H9 (cell line): ENCODE measurements around the gene KCNG2. TPM values are rescaled to one million over a fixed set of nuclear protein-coding genes. Genes with fewer than 3 reads are reported as not detected.

Source experiments
- DNase-seq: peaks from one replicate; pipeline ENCODE4 v3.0.0-alpha.2; 2017
- H2AFZ ChIP-seq: one replicate; pipeline ENCODE4 v1.6.1; 2013; ENCODE audit warnings: mild to moderate bottlenecking, low read length, control low read depth, moderate library complexity
- H2AK5ac ChIP-seq: 2 replicates; pipeline ENCODE4 v1.6.1; 2013; ENCODE audit warnings: low read length, control low read depth, mixed read lengths; ENCODE audit not compliant: insufficient read length
- H2BK120ac ChIP-seq: one replicate; pipeline ENCODE4 v1.6.1; 2013; ENCODE audit warnings: low read depth, mild to moderate bottlenecking, low read length, control low read depth, inconsistent platforms; ENCODE audit not compliant: poor library complexity, severe bottlenecking
- H2BK12ac ChIP-seq: 2 replicates; pipeline ENCODE4 v1.6.1; 2013; ENCODE audit warnings: low read length, control low read depth, mixed read lengths, low read depth; ENCODE audit not compliant: insufficient read length
- H2BK15ac ChIP-seq: 2 replicates; pipeline ENCODE4 v1.6.1; 2013; ENCODE audit warnings: low read depth, low read length, control low read depth
- H2BK20ac ChIP-seq: one replicate; pipeline ENCODE4 v1.6.1; 2013; ENCODE audit warnings: low read depth, mild to moderate bottlenecking, low read length, control low read depth, inconsistent platforms; ENCODE audit not compliant: poor library complexity, severe bottlenecking
- H2BK5ac ChIP-seq: 2 replicates; pipeline ENCODE4 v1.6.1; 2013; ENCODE audit warnings: low read length, control low read depth, mixed read lengths; ENCODE audit not compliant: insufficient read length
- H3K14ac ChIP-seq: 2 replicates; pipeline ENCODE4 v1.6.1; 2013; ENCODE audit warnings: low read length, control low read depth; ENCODE audit not compliant: insufficient read depth
- H3K18ac ChIP-seq: 2 replicates; pipeline ENCODE4 v1.6.1; 2013; ENCODE audit warnings: low read depth, mild to moderate bottlenecking, mixed read lengths, low read length, control low read depth; ENCODE audit not compliant: insufficient read length
- H3K23ac ChIP-seq: 2 replicates; pipeline ENCODE4 v1.6.1; 2013; ENCODE audit warnings: low read length, control low read depth, mixed read lengths, low read depth; ENCODE audit not compliant: insufficient read length
- H3K23me2 ChIP-seq: 2 replicates; pipeline ENCODE4 v1.6.1; 2013; ENCODE audit warnings: low read depth, mild to moderate bottlenecking, mixed read lengths, low read length, control low read depth; ENCODE audit not compliant: insufficient read length, poor library complexity, severe bottlenecking
- H3K27ac ChIP-seq: 2 replicates; pipeline ENCODE4 v1.5.1; 2013; ENCODE audit warnings: low read length, control low read depth, mixed read lengths, low read depth; ENCODE audit not compliant: insufficient read length
- H3K27me3 ChIP-seq: 2 replicates; pipeline ENCODE4 v1.6.1; 2013; ENCODE audit warnings: low read length, control low read depth, inconsistent platforms; ENCODE audit not compliant: insufficient read depth
- H3K4ac ChIP-seq: 2 replicates; pipeline ENCODE4 v1.6.1; 2013; ENCODE audit warnings: low read depth, mild to moderate bottlenecking, control low read depth, inconsistent platforms, low read length, moderate library complexity
- H3K4me1 ChIP-seq: 2 replicates; pipeline ENCODE4 v1.6.1; 2013; ENCODE audit warnings: low read length, control low read depth, inconsistent platforms; ENCODE audit not compliant: insufficient read depth
- H3K4me2 ChIP-seq: 2 replicates; pipeline ENCODE4 v1.6.1; 2013; ENCODE audit warnings: low read length, control low read depth, mixed read lengths; ENCODE audit not compliant: insufficient read length, insufficient read depth
- H3K56ac ChIP-seq: 2 replicates; pipeline ENCODE4 v1.6.1; 2013; ENCODE audit warnings: low read depth, mild to moderate bottlenecking, mixed read lengths, low read length, control low read depth; ENCODE audit not compliant: insufficient read length
- H3K79me1 ChIP-seq: 2 replicates; pipeline ENCODE4 v1.6.1; 2013; ENCODE audit warnings: low read depth, mild to moderate bottlenecking, moderate library complexity, low read length, control low read depth, inconsistent platforms; ENCODE audit not compliant: insufficient read depth, poor library complexity, severe bottlenecking
- H3K79me2 ChIP-seq: 2 replicates; pipeline ENCODE4 v1.6.1; 2013; ENCODE audit warnings: low read length, control low read depth, inconsistent platforms; ENCODE audit not compliant: insufficient read depth
- H3K9ac ChIP-seq: 2 replicates; pipeline ENCODE4 v1.6.1; 2013; ENCODE audit warnings: low read length, control low read depth, mixed read lengths; ENCODE audit not compliant: insufficient read length; ENCODE audit errors: extremely low read depth
- H3K9me3 ChIP-seq: one replicate; pipeline ENCODE4 v1.6.1; 2013; ENCODE audit warnings: low read depth, low read length, inconsistent platforms; ENCODE audit not compliant: control insufficient read depth
- H3T11ph ChIP-seq: one replicate; pipeline ENCODE4 v1.6.1; 2013; ENCODE audit warnings: mild to moderate bottlenecking, low read length, control low read depth, inconsistent platforms
- H4K20me1 ChIP-seq: one replicate; pipeline ENCODE4 v1.6.1; 2013; ENCODE audit not compliant: control insufficient read depth, insufficient read length, insufficient read depth
- H4K5ac ChIP-seq: 2 replicates; pipeline ENCODE4 v1.6.1; 2013; ENCODE audit warnings: low read depth, mild to moderate bottlenecking, mixed read lengths, low read length, control low read depth; ENCODE audit not compliant: insufficient read length
- H4K8ac ChIP-seq: replicated peaks from 2 replicates; pipeline ENCODE4 v1.6.1; 2013; ENCODE audit warnings: low read length, control low read depth, mixed read lengths, low read depth; ENCODE audit not compliant: insufficient read length
- H4K91ac ChIP-seq: 2 replicates; pipeline ENCODE4 v1.6.1; 2013; ENCODE audit warnings: low read depth, mild to moderate bottlenecking, moderate library complexity, mixed read lengths, low read length, control low read depth; ENCODE audit not compliant: insufficient read length
- H3K27ac Mint-ChIP-seq, 3 experiments: 2 replicates in 2 of 3; 3 replicates in 1 of 3; pipeline ENCODE4 v1.8.0; 2020 to 2021; ENCODE audit warnings: mixed read lengths in 3 of 3, mild to moderate bottlenecking in 1 of 3, moderate library complexity in 1 of 3
- H3K27me3 Mint-ChIP-seq: 2 replicates; pipeline ENCODE4 v1.8.0; 2021; ENCODE audit warnings: low read depth, mild to moderate bottlenecking, moderate library complexity, mixed read lengths
- H3K36me3 Mint-ChIP-seq, 3 experiments: 2 replicates in 2 of 3; 3 replicates in 1 of 3; pipeline ENCODE4 v1.8.0; 2020 to 2021; ENCODE audit warnings: low read depth in 3 of 3, mixed read lengths in 3 of 3; ENCODE audit not compliant: insufficient read depth in 1 of 3
- H3K4me1 Mint-ChIP-seq, 2 experiments: 2 replicates each; pipeline ENCODE4 v1.8.0; 2020; ENCODE audit warnings: mixed read lengths in 2 of 2
- H3K4me3 Mint-ChIP-seq, 2 experiments: 2 replicates in 1 of 2; 3 replicates in 1 of 2; pipeline ENCODE4 v1.8.0; 2020 to 2021; ENCODE audit warnings: mild to moderate bottlenecking in 2 of 2, mixed read lengths in 2 of 2, moderate library complexity in 1 of 2
- H3K9me3 Mint-ChIP-seq, 2 experiments: 2 replicates in 1 of 2; 3 replicates in 1 of 2; pipeline ENCODE4 v1.8.0; 2020; ENCODE audit warnings: mild to moderate bottlenecking in 2 of 2, mixed read lengths in 2 of 2, moderate library complexity in 1 of 2
- CTCF ChIP-seq: fragments of 200-600 bp; sonication (generic); conservative IDR thresholded peaks from 3 replicates; pipeline ENCODE4 v1.8.0; 2021; ENCODE audit warnings: antibody characterized with exemption, mild to moderate bottlenecking
- WGBS: extraction: QIAGEN DNeasy Blood & Tissue Kit; methylation state at CpG from one replicate; pipeline ENCODE4 v1.1.7; 2013; ENCODE audit warnings: missing lambda C conversion rate, low lambda C conversion rate, mixed read lengths; ENCODE audit not compliant: insufficient read length; ENCODE audit errors: extremely low coverage; 5-methylcytosine and 5-hydroxymethylcytosine counted together
- total RNA-seq: library from RNA; stranded (reverse); gene quantifications from 2 replicates; pipeline ENCODE4 v1.2.1, GENCODE V29; 2021

Gene KCNG2
- total RNA-seq, 1 experiment from 2014 or later = 0.15 TPM

GRCh38 chr18:79828258-79828657 is 30.5 kb downstream of the KCNG2 start:
- H3K23me2 ChIP-seq = no peaks in the 10 kb centered on the region
- no peaks in the 10 kb centered on the region for H3K79me2 ChIP-seq
- Mint-ChIP-seq H3K36me3 (no peaks in the 10 kb centered on the region), H3K27ac (no peak overlapping the region), H3K27me3 (no peaks in the 10 kb centered on the region), H3K9me3 (peaks cover 0 to 6% of the 10 kb centered on the region in 2 experiments; a peak in 2 of 5 replicates), H3K4me3 (no peak overlapping the region), H3K4me1 (no peaks in the 10 kb centered on the region)
- no peaks in the 10 kb centered on the region for H3K27me3 ChIP-seq
- H3K4ac ChIP-seq = no peak overlapping the region
- no peaks in the 10 kb centered on the region for H3K79me1 ChIP-seq
- H3K4me1 ChIP-seq = no peaks in the 10 kb centered on the region
- no CpG with 5 or more reads among the region's 5 CpGs for WGBS
- H4K20me1 ChIP-seq = no peaks in the 10 kb centered on the region
- no peak overlapping the region for H3K18ac ChIP-seq
- no peak overlapping the region for H4K5ac ChIP-seq
- H3K23ac ChIP-seq = no peak overlapping the region
- H3K4me2 ChIP-seq = no peak overlapping the region
- no peak overlapping the region for H2BK20ac ChIP-seq
- no peak overlapping the region for H2BK5ac ChIP-seq
- H3K14ac ChIP-seq = no peak overlapping the region
- H4K8ac ChIP-seq = no peak overlapping the region
- H2AFZ ChIP-seq = no peak overlapping the region
- no peak overlapping the region for H3K9ac ChIP-seq
- no peak overlapping the region for H3K27ac ChIP-seq
- no peak for DNase-seq
- H2AK5ac ChIP-seq = no peak overlapping the region
- H3T11ph ChIP-seq = no peak overlapping the region
- TF ChIP-seq CTCF = no peak
- H3K9me3 ChIP-seq = no peaks in the 10 kb centered on the region
- no peak overlapping the region for H2BK12ac ChIP-seq
- no peak overlapping the region for H3K56ac ChIP-seq
- no peak overlapping the region for H4K91ac ChIP-seq
- no peak overlapping the region for H2BK15ac ChIP-seq
- no peak overlapping the region for H2BK120ac ChIP-seq
